ENCODE measurements around the gene ADM2.

DNA sequence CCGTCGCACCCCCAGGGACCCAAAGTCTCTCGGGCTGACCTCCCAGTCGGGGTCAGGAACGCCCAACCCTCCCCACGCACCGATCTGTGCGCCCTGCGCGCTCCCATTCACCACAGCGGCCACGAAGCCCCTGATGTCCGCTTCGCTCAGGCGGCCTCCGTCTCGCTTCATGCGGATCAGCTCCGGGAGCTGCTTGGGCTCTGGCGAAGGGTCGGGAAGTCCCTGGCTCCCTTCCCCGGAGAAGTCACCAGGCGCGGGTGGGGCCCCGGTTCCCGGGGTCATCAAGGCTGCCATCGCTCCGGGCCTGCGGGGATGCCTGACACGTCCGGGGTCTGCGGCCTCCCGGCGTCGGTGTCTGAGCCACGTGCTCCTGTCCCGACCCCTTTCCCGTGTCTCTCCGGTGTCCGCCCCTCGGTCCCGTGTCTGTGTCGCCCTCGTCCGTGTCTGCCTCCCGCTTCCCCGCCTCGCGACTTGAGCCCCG is 48.1 kb downstream of the ADM2 start:
- TF ChIP-seq, protein P1, sequence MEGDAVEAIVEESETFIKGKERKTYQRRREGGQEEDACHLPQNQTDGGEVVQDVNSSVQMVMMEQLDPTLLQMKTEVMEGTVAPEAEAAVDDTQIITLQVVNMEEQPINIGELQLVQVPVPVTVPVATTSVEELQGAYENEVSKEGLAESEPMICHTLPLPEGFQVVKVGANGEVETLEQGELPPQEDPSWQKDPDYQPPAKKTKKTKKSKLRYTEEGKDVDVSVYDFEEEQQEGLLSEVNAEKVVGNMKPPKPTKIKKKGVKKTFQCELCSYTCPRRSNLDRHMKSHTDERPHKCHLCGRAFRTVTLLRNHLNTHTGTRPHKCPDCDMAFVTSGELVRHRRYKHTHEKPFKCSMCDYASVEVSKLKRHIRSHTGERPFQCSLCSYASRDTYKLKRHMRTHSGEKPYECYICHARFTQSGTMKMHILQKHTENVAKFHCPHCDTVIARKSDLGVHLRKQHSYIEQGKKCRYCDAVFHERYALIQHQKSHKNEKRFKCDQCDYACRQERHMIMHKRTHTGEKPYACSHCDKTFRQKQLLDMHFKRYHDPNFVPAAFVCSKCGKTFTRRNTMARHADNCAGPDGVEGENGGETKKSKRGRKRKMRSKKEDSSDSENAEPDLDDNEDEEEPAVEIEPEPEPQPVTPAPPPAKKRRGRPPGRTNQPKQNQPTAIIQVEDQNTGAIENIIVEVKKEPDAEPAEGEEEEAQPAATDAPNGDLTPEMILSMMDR (conservative IDR thresholded peaks at IDR 0.05), result no peak
- no peak for TF ChIP-seq EZH2 (IDR thresholded peaks at IDR 0.05; ENCODE audit: low read depth)
